Glutamatergic neuron (in vitro differentiated cells): ENCODE data around the gene RPL10A. TPM values are rescaled to one million over a fixed set of nuclear protein-coding genes. Genes with fewer than 3 reads are reported as not detected.
A peak's percentile ranks its signal among the peaks of the same experiment; 100 is the strongest.
"Not testable (repeated sequence)": the region's sequence is repeated elsewhere in the genome, so short reads cannot be mapped to it uniquely, and the experiment has no call there.

ENCODE experiments used
- DNase-seq: peaks from one replicate; pipeline ENCODE4 v3.0.0; 2022
- H3K27ac Mint-ChIP-seq: one replicate; pipeline ENCODE4 v1.8.0; 2020; ENCODE audit warnings: mild to moderate bottlenecking, mixed read lengths, inconsistent platforms; ENCODE audit not compliant: unreplicated experiment
- H3K27me3 Mint-ChIP-seq: one replicate; pipeline ENCODE4 v1.8.0; 2020; ENCODE audit warnings: mild to moderate bottlenecking, moderate library complexity, mixed read lengths, inconsistent platforms; ENCODE audit not compliant: unreplicated experiment
- H3K36me3 Mint-ChIP-seq: one replicate; pipeline ENCODE4 v1.8.0; 2020; ENCODE audit warnings: mild to moderate bottlenecking, mixed read lengths, inconsistent platforms; ENCODE audit not compliant: unreplicated experiment
- H3K4me1 Mint-ChIP-seq: one replicate; pipeline ENCODE4 v1.8.0; 2020; ENCODE audit warnings: mild to moderate bottlenecking, low read depth, mixed read lengths, inconsistent platforms; ENCODE audit not compliant: unreplicated experiment
- H3K4me3 Mint-ChIP-seq: one replicate; pipeline ENCODE4 v1.8.0; 2020; ENCODE audit warnings: mild to moderate bottlenecking, mixed read lengths, inconsistent platforms; ENCODE audit not compliant: unreplicated experiment
- H3K9me3 Mint-ChIP-seq: one replicate; pipeline ENCODE4 v1.8.0; 2020; ENCODE audit warnings: mild to moderate bottlenecking, moderate library complexity, mixed read lengths, inconsistent platforms; ENCODE audit not compliant: unreplicated experiment
- microRNA-seq: library from miRNA; unstranded; fragments of <30 nt; microRNA quantifications from one replicate; pipeline ENCODE4, GENCODE V29; 2020; ENCODE audit not compliant: unreplicated experiment
- total RNA-seq: library from RNA; stranded (reverse); fragmentation: NEBNext Ultra II Directional; extraction: Animal tissue kit (Norgen Biotek cat#: 25700); gene quantifications from one replicate; pipeline ENCODE4 v1.2.1, GENCODE V29; 2021; ENCODE audit not compliant: unreplicated experiment
- TF ChIP-seq, protein P1 (sequence below): fragments of 200-600 bp; sonication (generic); IDR thresholded peaks from one replicate; pipeline ENCODE4 v1.5.0; 2021; ENCODE audit not compliant: partially characterized antibody, unreplicated experiment

The RPL10A gene
- total RNA-seq, 1 donor from 2014 or later: 690 TPM

- Mint-ChIP-seq H3K27me3 (no peaks in the 10 kb centered on the region), H3K4me3 (no peak overlapping the region), H3K4me1 (no peaks in the 10 kb centered on the region), H3K27ac (no peak overlapping the region), H3K36me3 (no peaks in the 10 kb centered on the region), H3K9me3 (no peaks in the 10 kb centered on the region)
- TF ChIP-seq, protein P1, sequence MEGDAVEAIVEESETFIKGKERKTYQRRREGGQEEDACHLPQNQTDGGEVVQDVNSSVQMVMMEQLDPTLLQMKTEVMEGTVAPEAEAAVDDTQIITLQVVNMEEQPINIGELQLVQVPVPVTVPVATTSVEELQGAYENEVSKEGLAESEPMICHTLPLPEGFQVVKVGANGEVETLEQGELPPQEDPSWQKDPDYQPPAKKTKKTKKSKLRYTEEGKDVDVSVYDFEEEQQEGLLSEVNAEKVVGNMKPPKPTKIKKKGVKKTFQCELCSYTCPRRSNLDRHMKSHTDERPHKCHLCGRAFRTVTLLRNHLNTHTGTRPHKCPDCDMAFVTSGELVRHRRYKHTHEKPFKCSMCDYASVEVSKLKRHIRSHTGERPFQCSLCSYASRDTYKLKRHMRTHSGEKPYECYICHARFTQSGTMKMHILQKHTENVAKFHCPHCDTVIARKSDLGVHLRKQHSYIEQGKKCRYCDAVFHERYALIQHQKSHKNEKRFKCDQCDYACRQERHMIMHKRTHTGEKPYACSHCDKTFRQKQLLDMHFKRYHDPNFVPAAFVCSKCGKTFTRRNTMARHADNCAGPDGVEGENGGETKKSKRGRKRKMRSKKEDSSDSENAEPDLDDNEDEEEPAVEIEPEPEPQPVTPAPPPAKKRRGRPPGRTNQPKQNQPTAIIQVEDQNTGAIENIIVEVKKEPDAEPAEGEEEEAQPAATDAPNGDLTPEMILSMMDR: no peak
- DNase-seq: no peak
Observed at GRCh38 chr6:35516712-35517111, 48.5 kb downstream of the RPL10A start.

DNA sequence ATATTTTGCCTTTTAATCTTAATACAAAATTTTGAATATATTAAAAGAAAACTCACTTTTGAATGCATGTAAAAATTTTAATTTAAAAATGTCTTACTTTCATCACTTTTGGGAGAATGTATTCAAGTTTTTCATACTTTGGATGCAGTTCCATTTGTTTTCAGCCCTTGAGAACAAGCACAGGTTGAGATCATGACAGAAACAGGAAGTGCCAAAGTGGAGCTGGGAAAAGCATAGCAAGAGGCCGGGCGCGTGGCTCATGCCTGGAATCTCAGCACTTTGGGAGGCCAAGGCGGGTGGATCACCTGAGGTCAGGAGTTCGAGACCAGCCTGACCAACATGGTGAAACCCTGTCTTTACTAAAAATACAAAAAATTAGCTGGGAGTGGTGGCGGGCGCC lies 49.8 kb downstream of the RPL10A start:
- H3K4me3 Mint-ChIP-seq, H3K4me1 Mint-ChIP-seq, H3K27ac Mint-ChIP-seq, H3K9me3 Mint-ChIP-seq, H3K36me3 Mint-ChIP-seq, H3K27me3 Mint-ChIP-seq, DNase-seq: not testable (repeated sequence)

GRCh38 chr6:35518566-35519312 lies 50.5 kb downstream of the RPL10A start:
- Mint-ChIP-seq H3K27ac (no peak overlapping the region), H3K36me3 (no peaks in the 10 kb centered on the region), H3K4me3 (no peak overlapping the region), H3K9me3 (no peaks in the 10 kb centered on the region), H3K4me1 (peaks cover 2% of the 10 kb centered on the region), H3K27me3 (no peaks in the 10 kb centered on the region)
- TF ChIP-seq, protein P1: no peak
- DNase-seq: no peak

DNA sequence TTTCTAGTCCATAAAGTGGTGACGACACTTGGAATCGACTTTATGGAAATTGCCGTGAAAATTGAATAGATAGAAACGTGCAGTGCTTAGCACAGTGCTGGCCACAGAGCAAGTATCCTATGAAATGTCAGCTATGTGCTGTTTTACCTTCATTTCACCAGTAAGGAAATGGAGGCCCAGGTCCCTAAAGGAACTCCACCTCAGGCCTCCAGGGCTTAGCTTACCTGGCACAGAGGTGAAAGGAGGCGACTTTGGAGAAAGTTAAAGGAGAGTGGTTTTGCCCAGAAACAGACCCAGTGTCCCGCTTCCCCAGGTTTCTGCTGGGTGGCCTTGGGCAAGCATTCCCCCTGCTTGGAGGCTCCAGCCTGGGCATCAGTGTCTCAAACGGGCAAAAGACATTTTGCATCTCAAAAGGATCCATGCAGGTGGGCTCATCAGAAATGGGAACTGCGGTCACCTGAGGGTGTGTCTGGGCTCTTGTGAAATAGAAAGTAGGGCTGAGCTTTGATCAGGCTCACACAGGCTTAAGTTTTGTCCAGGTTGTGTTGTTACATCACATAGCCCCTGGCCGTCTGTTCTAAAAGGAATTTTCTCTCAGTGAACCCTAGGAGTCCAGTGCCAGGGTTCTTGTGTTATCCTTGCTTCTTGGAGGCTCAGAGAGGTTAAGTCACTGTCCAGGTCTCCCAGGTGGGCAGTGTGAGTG lies 51.3 kb downstream of the RPL10A start:
- DNase-seq: no peak
- no peaks in the 10 kb centered on the region for H3K36me3 Mint-ChIP-seq
- H3K27me3 Mint-ChIP-seq: peaks cover under 1% of the 10 kb centered on the region
- peaks cover 2% of the 10 kb centered on the region for H3K4me1 Mint-ChIP-seq
- H3K27ac Mint-ChIP-seq: no peak overlapping the region
- TF ChIP-seq, protein P1: no peak
- H3K4me3 Mint-ChIP-seq: no peak overlapping the region
- H3K9me3 Mint-ChIP-seq: no peaks in the 10 kb centered on the region

Small RNA genes within 50 kb of the gene (microRNA-seq; reads per million reads assigned to microRNA genes)
- gene MIR7111: 9.8 reads per million, percentile 47 among the genes with 10 or more reads in this experiment

Other genes starting within 250 kb of the RPL10A start
- 38.3 TPM for gene ZNF76, start 208.7 kb upstream of the RPL10A start, total RNA-seq
- gene DEF6, start 170.6 kb upstream of the RPL10A start, total RNA-seq: 1.8 TPM
- gene PPARD, start 125.8 kb upstream of the RPL10A start, total RNA-seq: 37.5 TPM
- 33.4 TPM for gene FANCE, start 16.1 kb upstream of the RPL10A start, total RNA-seq
- 50.0 TPM for gene TEAD3, start 28.7 kb downstream of the RPL10A start, total RNA-seq
- not detected for gene TULP1, start 44.5 kb downstream of the RPL10A start, total RNA-seq
- gene FKBP5, start 220.5 kb downstream of the RPL10A start, total RNA-seq: 10.6 TPM